ENCODE data around the gene GOLGA1.

GOLGA1 gene

GRCh38 chr9:124882231-124882630 is 58.7 kb downstream of the GOLGA1 start:
- DNase-seq, result no peak

GRCh38 chr9:124881138-124881743 is 59.6 kb downstream of the GOLGA1 start:
- DNase-seq, result no peak

- no peak for DNase-seq
Observed at GRCh38 chr9:124880501-124880900, 60.4 kb downstream of the GOLGA1 start.

- DNase-seq, result no peak
Observed at GRCh38 chr9:124879226-124879625, 61.7 kb downstream of the GOLGA1 start.

GRCh38 chr9:124878518-124878917 is 62.4 kb downstream of the GOLGA1 start:
- no peak for DNase-seq

GRCh38 chr9:124878021-124878420 is 62.9 kb downstream of the GOLGA1 start:
- DNase-seq, result no peak

- no peak for DNase-seq
Observed at GRCh38 chr9:124877021-124877782, 63.7 kb downstream of the GOLGA1 start.

GRCh38 chr9:124875501-124875900 is 65.4 kb downstream of the GOLGA1 start:
- DNase-seq, result no peak

GRCh38 chr9:124873664-124874063 is 67.2 kb downstream of the GOLGA1 start:
- DNase-seq, result peak in 1 of 2 experiments; percentile 46

- DNase-seq, result no peak
Observed at GRCh38 chr9:124871156-124871561, 69.7 kb downstream of the GOLGA1 start.

- DNase-seq, result no peak
Observed at GRCh38 chr9:124870723-124871122, 70.2 kb downstream of the GOLGA1 start.

- DNase-seq, result peak; percentile 95 to 96
Observed at GRCh38 chr9:124869986-124870560, 70.8 kb downstream of the GOLGA1 start.

GRCh38 chr9:124869466-124869985 is 71.4 kb downstream of the GOLGA1 start:
- no peak for DNase-seq

GRCh38 chr9:124868511-124869465 is 72.1 kb downstream of the GOLGA1 start:
- DNase-seq, result peak; percentile 91 to 96

- DNase-seq, result no peak
Observed at GRCh38 chr9:124863371-124863871, 77.5 kb downstream of the GOLGA1 start.

GRCh38 chr9:124861342-124862229 is 79.3 kb downstream of the GOLGA1 start, which contains the start of the genes ARPC5L and RPL35:
ARPC5L (plus strand) TSS chr9:124862130; CDS start chr9:124869291, 7,161 bp downstream.
RPL35 (minus strand) TSS chr9:124861957; CDS start chr9:124861912, 45 bp downstream.
- peak; percentile 95 to 97 for DNase-seq

GRCh38 chr9:124860582-124861341 is 80.1 kb downstream of the GOLGA1 start:
- DNase-seq, result no peak

- peak in 1 of 2 experiments; percentile 21 for DNase-seq
Observed at GRCh38 chr9:124859803-124860581, 80.9 kb downstream of the GOLGA1 start.

GRCh38 chr9:124858330-124859046 is 82.4 kb downstream of the GOLGA1 start:
- peak in 1 of 2 experiments; percentile 31 for DNase-seq
